ENCODE measurements around the gene LNP1. TPM values are rescaled to one million over a fixed set of nuclear protein-coding genes. Genes with fewer than 3 reads are reported as not detected.
A peak's percentile ranks its signal among the peaks of the same experiment; 100 is the strongest.
"Not testable (repeated sequence)": the region's sequence is repeated elsewhere in the genome, so short reads cannot be mapped to it uniquely, and the experiment has no call there.

Gene LNP1
- 1 to 10 TPM in 7 of 9 donors, under 1 TPM in 2; 0.91 to 6.5 (median 2.5) TPM for total RNA-seq
- 1 to 10 TPM in 2 of 3 donors, under 1 TPM in 1; 0.71 to 2.9 (median 1.7) TPM for polyA plus RNA-seq
- long read RNA-seq, donor 1 = 0 reads
- long read RNA-seq, donor 2 = 0 reads
- long read RNA-seq, donor 3 = 0 reads
- long read RNA-seq, donor 4, partial matches to known transcripts = 0 of 2 reads
- long read RNA-seq, donor 4, other reads (novel, unspliced or antisense) = 0 of 2 reads
- long read RNA-seq, donor 5, partial matches to known transcripts = 0 of 1 reads
- long read RNA-seq, donor 5, other reads (novel, unspliced or antisense) = 0 of 1 reads
- long read RNA-seq, donor 6, partial matches to known transcripts = 0 of 1 reads
- long read RNA-seq, donor 6, other reads (novel, unspliced or antisense) = 0 of 1 reads
- long read RNA-seq, donor 7 = 0 reads
- long read RNA-seq, donor 8, partial matches to known transcripts = 0 of 1 reads
- long read RNA-seq, donor 8, other reads (novel, unspliced or antisense) = 0 of 1 reads
- long read RNA-seq, donor 9, partial matches to known transcripts = 6 of 6 reads
- long read RNA-seq, donor 9, other reads (novel, unspliced or antisense) = 0 of 6 reads
- long read RNA-seq, donor 10 = 0 reads

GRCh38 chr3:100400780-100401673 lies at the start of gene LNP1, which contains the start of gene TOMM70:
TSS of gene LNP1 (plus strand) at chr3:100401539. CDS start at chr3:100429730, 28,191 bp downstream.
TSS of gene TOMM70 (minus strand) at chr3:100401089. CDS start at chr3:100400949, 140 bp downstream.
- Histone ChIP-seq H3K27me3 (no peaks in the 10 kb centered on the region), H3K9me3 (replicated peaks in 1 of 3) (no peaks in the 10 kb centered on the region), H3K27ac (peak within 1 kb of the TSS; percentile 65 to 94 (median 85)), H3K36me3 (replicated peaks in 1 of 2) (no peaks in the 10 kb centered on the region), H3K4me1 (replicated peaks in 1 of 2) (peaks cover 28 to 54% of the 10 kb centered on the region in 2 donors), H3K4me3 (peak within 1 kb of the TSS; percentile 79 to 94 (median 86))
- intact Hi-C loops (cut with DNase I) = no loop called here
- peak; percentile 95 to 100 (median 99) for DNase-seq
- 0 to 1% (median 0%) methylated on average over 30 to 64 of the region's 64 CpGs for WGBS, 4 donors
- peak in 1 of 6 experiments; percentile 13 for TF ChIP-seq CTCF (IDR thresholded peaks at IDR 0.05)
- peak; percentile 75 to 92 for TF ChIP-seq POLR2A (IDR thresholded peaks at IDR 0.05)

GRCh38 chr3:100351770-100352169 lies 49.6 kb upstream of the LNP1 start:
- H3K9me3 ChIP-seq (replicated peaks in 1 of 3); H3K4me1 ChIP-seq (replicated peaks in 1 of 2); H3K27me3 ChIP-seq; H3K4me3 ChIP-seq; DNase-seq; intact Hi-C loops (cut with DNase I); H3K27ac ChIP-seq: not testable (repeated sequence)
- H3K36me3 ChIP-seq (replicated peaks in 1 of 2) = peaks cover 0 to 46% of the 10 kb centered on the region in 2 donors
- 71 to 100% (median 95%) methylated on average over 1 to 2 of the region's 2 CpGs for WGBS, 4 donors

GRCh38 chr3:100352296-100353231 lies 48.8 kb upstream of the LNP1 start:
- intact Hi-C loops (cut with DNase I) = no loop called here
- Histone ChIP-seq H3K4me3 (no peak overlapping the region), H3K27me3 (no peaks in the 10 kb centered on the region), H3K36me3 (replicated peaks in 1 of 2) (peaks cover 0 to 46% of the 10 kb centered on the region in 2 donors), H3K4me1 (replicated peaks in 1 of 2) (no peaks in the 10 kb centered on the region), H3K27ac (no peak overlapping the region), H3K9me3 (replicated peaks in 1 of 3) (no peaks in the 10 kb centered on the region)
- no peak for DNase-seq
- no peak for TF ChIP-seq POLR2A (IDR thresholded peaks at IDR 0.05)
- TF ChIP-seq CTCF (IDR thresholded peaks at IDR 0.05) = no peak
- 95 to 97% (median 96%) methylated on average over 8 to 10 of the region's 10 CpGs for WGBS, 4 donors

- no peaks in the 10 kb centered on the region for H3K27me3 ChIP-seq
- TF ChIP-seq POLR2A (IDR thresholded peaks at IDR 0.05) (no peak), CTCF (IDR thresholded peaks at IDR 0.05) (no peak)
- H3K27ac ChIP-seq = no peak overlapping the region
- H3K4me3 ChIP-seq = no peak overlapping the region
- WGBS, 4 donors = 87 to 98% (median 97%) methylated on average over 3 of the region's 3 CpGs
- H3K9me3 ChIP-seq (replicated peaks in 1 of 3) = no peaks in the 10 kb centered on the region
- intact Hi-C loops (cut with DNase I) = no loop called here
- no peak for DNase-seq
- H3K4me1 ChIP-seq (replicated peaks in 1 of 2) = no peaks in the 10 kb centered on the region
- H3K36me3 ChIP-seq (replicated peaks in 1 of 2) = peaks cover 0 to 32% of the 10 kb centered on the region in 2 donors
These were observed 46.5 kb upstream of the LNP1 start for GRCh38 chr3:100354850-100355249.
